SHP77 (cell line): ENCODE results near the gene TDP2.

ENCODE experiments used
- DNase-seq, 2 experiments: peaks; one replicate each; lab custom pipeline; 2025; lab: John Stamatoyannopoulos, UW

TDP2 gene, protein sequence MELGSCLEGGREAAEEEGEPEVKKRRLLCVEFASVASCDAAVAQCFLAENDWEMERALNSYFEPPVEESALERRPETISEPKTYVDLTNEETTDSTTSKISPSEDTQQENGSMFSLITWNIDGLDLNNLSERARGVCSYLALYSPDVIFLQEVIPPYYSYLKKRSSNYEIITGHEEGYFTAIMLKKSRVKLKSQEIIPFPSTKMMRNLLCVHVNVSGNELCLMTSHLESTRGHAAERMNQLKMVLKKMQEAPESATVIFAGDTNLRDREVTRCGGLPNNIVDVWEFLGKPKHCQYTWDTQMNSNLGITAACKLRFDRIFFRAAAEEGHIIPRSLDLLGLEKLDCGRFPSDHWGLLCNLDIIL

GRCh38 chr6:24666641-24667377, at the start of gene TDP2, which contains the start of gene ACOT13:
Gene TDP2 (minus strand): TSS chr6:24666899. CDS start chr6:24666862, 37 bp downstream.
Gene ACOT13 (plus strand): TSS chr6:24667077. CDS start chr6:24667264, 187 bp downstream.
- peak; percentile 91 to 93 for DNase-seq

DNA sequence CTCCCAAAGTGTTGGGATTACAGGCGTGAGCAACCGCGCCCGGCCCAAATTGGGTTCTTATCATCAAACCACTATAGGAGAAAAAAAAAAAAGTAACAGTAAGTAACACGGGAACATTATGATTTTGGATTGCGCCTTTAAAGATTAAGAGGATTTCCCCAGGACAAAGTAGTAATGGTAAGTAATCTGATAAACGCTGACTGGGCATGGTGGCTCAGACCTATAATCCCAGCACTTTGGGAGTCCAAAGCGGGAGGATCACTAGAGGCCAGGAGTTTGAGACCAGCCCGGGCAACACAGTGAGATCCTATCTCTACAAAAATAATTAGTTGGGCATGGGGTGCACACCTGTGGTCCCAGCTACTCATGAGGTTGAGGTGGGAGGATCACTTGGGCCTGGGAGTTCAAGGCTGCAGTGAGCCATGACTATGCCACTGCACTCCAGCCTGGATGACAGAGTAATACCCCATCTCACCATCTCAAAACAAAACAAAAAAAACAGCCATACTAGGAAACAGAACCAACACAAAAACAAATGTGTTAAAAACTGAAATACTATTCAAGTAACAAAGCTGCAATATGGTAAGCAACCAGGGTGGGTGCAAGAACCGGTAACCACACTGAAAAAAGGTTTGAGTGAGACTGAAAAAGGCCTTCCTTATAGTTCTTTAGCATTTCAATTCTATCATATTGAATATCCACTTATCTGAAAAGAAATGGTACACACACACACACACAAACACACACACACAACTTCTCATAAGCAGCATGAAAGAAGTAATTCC, 44.0 kb upstream of the TDP2 start:
- DNase-seq, result no peak

- no peak for DNase-seq
Observed at GRCh38 chr6:24709014-24709711, 42.5 kb upstream of the TDP2 start.

GRCh38 chr6:24708612-24709011, 41.9 kb upstream of the TDP2 start:
- DNase-seq, result no peak

DNA sequence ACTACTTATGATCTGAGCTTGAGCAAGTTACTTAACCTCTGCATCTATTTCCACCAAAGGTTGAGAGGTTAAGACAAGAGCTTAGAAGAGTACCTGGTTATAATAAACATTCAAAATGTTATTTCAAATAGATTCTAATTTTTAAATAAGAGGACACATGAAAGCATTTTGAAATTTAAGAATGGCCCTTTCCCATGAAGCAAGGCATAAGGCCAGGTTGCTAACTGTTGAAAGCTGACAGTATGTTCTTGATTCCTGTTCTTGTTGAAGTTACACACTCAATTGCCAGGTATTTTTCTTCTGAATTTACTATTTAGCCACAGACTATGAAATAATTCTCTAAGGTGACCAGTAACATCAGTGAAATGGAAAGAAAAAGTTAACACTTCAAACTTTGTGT, 37.8 kb upstream of the TDP2 start:
- no peak for DNase-seq

- no peak for DNase-seq
Observed at GRCh38 chr6:24702720-24703282, 36.1 kb upstream of the TDP2 start.

- no peak for DNase-seq
Observed at GRCh38 chr6:24699521-24700359, 33.0 kb upstream of the TDP2 start.

DNA sequence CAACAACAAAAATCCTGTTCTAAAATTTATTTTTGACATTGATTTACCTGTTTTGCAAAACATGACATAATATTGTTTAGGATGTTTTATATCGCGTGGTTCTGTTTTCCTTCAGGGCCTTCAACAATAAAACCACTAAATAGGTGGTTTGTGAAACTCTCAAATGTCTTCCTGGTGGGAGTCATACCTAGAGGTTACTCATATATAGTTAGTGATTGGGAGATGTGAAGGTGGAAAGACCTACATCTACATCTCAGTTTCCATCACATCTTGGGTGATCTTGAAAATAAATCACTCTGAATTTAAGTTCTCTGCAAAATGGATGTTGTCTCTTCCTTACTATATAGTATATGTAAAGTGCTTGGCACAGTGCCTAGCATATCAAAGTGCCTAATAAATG, 29.4 kb upstream of the TDP2 start:
- no peak for DNase-seq

DNA sequence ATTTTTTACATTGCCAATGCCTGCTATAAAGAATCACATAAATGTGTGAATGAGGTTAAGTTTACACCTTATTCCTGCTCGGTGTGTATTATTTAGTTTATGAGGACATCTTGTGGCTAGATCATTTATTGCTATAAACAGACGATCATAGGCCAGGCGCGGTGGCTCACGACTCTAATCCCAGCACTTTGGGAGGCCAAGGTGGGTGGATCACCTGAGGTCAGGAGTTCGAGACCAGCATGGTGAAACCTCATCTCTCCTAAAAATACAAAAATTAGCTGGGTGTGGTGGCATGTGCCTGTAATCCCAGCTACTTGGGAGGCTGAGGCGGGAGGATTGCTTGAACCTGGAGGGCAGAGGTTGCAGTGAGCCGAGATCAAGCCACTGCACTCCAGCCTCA, 28.9 kb upstream of the TDP2 start:
- peak; percentile 19 to 32 for DNase-seq

- no peak for DNase-seq
Observed at GRCh38 chr6:24694198-24694597, 27.5 kb upstream of the TDP2 start.

- DNase-seq, result no peak
Observed at GRCh38 chr6:24692848-24693592, 26.3 kb upstream of the TDP2 start.

GRCh38 chr6:24692415-24692814, 25.7 kb upstream of the TDP2 start:
- no peak for DNase-seq

GRCh38 chr6:24692003-24692402, 25.3 kb upstream of the TDP2 start:
- no peak for DNase-seq

DNA sequence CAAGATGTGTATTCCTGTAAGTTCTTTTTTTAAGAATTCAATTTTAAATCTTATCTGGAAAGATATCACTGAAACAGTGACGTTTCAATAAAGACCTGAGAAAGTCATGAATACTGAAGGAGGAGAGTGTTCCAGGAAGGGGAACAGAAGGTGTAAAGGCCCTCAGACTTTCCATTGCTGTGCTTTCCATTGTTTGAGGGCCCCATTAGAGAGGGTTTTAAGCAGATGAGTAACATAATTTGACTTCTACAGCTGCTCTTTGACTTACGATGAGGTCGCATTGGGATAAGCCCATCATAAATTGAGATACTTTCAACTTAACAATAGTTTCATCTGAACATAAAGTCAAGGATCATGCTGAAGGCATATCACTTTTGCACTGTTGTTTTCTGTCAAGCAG, 24.9 kb upstream of the TDP2 start:
- DNase-seq, result no peak

DNA sequence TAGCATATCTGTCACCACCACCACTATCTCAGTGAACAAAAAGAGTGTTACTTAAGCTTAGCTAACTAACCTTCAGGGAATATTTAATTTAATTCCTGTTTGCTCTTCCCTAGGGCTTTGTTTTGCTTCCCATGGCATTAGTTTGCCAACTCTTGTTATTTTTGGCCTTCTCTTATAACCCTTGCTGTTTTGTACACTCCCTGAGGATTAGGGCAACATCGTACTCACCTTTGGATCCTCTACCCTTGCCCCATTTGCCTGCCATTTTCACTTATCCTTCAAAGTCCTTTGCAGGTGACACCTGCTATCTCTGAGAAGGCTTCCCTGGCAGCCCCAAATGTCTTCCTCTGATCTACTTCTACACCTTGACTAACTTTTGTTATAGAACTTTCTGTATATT, 23.9 kb upstream of the TDP2 start:
- DNase-seq, result no peak

DNA sequence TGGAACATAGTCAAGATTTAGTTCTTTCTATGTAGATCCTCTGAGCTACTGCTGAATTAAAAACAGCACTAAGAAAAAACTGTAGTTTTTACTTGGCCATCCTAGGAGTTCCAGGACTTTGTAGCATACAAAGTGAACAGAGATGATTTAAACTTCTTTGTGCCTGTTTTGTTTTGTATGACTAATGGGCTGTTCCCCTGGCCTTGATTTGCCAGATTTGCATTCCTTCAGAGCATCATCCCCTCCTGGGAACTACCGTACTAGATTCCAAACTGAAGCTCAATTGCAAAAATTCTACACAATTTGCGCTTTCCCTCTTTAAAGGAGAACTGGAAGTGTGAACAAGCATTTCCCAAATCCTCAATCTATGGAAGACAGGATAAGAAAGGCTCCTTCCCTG, 23.3 kb upstream of the TDP2 start:
- no peak for DNase-seq

DNA sequence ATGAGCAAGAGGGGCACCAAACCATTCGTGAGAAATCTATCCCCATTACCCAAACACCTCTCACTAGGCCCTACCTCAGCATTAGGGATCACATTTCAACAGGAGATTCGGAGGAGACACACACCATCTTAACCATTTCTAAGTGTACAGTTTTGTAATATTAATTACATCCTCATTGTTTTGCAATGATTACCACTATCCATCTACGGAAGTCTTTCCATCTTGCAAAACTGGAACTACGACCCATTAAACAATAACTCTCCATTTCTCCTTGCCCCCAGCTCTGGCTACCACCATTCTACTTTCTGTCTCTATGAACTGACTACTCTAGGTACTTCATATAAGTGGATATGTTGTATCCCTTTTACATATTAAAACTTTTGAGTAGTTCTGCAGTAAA, 20.2 kb upstream of the TDP2 start:
- no peak for DNase-seq

DNA sequence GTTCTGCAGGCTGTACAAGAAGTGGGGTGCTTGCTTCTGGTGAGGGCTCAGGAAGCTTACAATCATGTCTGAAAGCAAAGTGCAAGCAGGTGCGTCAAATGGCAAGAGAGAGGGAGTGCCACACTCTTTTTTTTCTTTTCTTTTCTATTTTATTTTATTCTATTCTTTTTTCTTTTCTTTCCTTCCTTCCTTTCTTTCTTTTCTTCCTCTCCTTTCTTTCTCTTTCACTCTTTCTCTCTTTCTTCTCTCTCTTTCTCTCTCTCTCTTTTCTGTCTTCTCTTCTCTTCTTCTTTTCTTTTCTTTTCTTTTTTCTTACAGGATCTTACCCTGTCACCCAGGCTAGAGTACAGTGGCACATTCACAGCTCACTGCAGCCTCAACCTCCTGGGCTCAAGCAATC, 19.7 kb upstream of the TDP2 start:
- DNase-seq, result no peak

DNA sequence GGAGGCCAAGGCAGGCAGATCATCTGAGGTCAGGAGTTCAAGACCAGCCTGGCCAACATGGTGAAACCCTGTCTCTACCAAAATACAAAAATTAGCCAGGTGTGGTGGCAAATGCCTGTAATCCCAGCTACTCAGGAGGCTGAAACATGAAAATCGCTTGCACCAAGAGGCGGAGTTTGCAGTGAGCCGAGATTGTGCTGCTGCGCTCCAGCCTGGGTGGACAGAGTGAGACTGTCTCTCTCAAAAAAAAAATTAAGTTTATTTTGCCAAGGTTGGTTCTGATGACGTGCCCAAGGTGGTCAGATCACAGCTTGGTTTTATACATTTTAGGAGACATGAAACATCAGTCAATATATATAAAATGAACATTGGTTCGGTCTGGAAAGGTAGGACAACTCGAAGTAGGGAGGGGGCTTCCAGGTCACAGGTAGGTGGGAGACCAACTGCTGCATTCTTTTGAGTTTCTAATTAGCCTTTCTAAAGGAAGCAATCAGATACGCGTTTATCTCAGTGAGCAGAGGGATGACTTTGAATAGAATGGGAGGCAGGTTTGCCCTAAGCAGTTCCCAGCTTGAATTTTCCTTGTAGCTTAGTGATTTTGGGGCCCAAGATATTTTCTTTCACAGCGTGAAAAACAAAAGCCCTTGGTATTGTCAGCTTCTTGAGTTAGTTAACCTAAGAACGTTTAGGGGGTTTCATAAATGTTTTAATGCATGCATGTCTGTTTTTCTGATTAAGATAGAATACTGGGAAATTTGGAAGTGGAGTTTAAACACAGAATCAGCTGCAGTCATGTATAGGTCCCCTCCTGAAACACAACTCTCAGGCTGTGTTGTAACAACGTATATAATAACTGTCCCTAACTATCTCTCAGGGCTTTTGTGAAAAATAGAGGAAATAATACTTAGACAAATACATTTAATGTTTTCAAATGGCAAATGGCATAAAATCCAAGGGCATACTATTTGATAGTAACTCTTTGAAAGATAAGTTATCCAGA, 16.9 kb upstream of the TDP2 start:
- DNase-seq, result no peak
